ENCODE measurements around the gene MT4.

GRCh38 chr16:56607109-56607618 lies 42.3 kb downstream of the MT4 start:
- TF ChIP-seq CTCF (IDR thresholded peaks at IDR 0.05) (no peak), POLR2A (IDR thresholded peaks at IDR 0.05) (no peak)
